NCI-H2196 treated with DMSO at 0.1 percent for 48 hours (cell line): ENCODE measurements around the gene DIAPH2.
"Not testable (repeated sequence)": the region's sequence is repeated elsewhere in the genome, so short reads cannot be mapped to it uniquely, and the experiment has no call there.

Experiments
- DNase-seq: peaks from one replicate; lab custom pipeline; 2025; ENCODE audit not compliant: unreplicated experiment; lab: John Stamatoyannopoulos, UW

DIAPH2 gene

GRCh38 chrX:96820935-96821334, 136.3 kb downstream of the DIAPH2 start:
- DNase-seq, result no peak

GRCh38 chrX:96824166-96824565, 139.5 kb downstream of the DIAPH2 start:
- no peak for DNase-seq

- DNase-seq, result no peak
These were observed 148.7 kb downstream of the DIAPH2 start for GRCh38 chrX:96833333-96833732.

GRCh38 chrX:96834137-96834536, 149.5 kb downstream of the DIAPH2 start:
- DNase-seq, result no peak

GRCh38 chrX:96835660-96836289, 151.1 kb downstream of the DIAPH2 start:
- no peak for DNase-seq

- DNase-seq, result no peak
These were observed 153.2 kb downstream of the DIAPH2 start for GRCh38 chrX:96837808-96838207.

- DNase-seq, result no peak
These were observed 153.9 kb downstream of the DIAPH2 start for GRCh38 chrX:96838537-96838936.

- DNase-seq, result no peak
These were observed 156.7 kb downstream of the DIAPH2 start for GRCh38 chrX:96841325-96841724.

- not testable (repeated sequence) for DNase-seq
These were observed 157.2 kb downstream of the DIAPH2 start for GRCh38 chrX:96841866-96842265.

- no peak for DNase-seq
These were observed 158.9 kb downstream of the DIAPH2 start for GRCh38 chrX:96843566-96843965.

- no peak for DNase-seq
These were observed 162.2 kb downstream of the DIAPH2 start for GRCh38 chrX:96846841-96847240.

- DNase-seq, result not testable (repeated sequence)
These were observed 174.8 kb downstream of the DIAPH2 start for GRCh38 chrX:96859422-96859821.

- DNase-seq, result no peak
These were observed 176.6 kb downstream of the DIAPH2 start for GRCh38 chrX:96861218-96861617.

GRCh38 chrX:96861661-96862060, 177.0 kb downstream of the DIAPH2 start:
- no peak for DNase-seq

GRCh38 chrX:96883608-96884007, 199.0 kb downstream of the DIAPH2 start, which contains the start of gene RPA4:
RPA4 (plus strand) TSS chrX:96883908; CDS start chrX:96884311, 403 bp downstream.
- DNase-seq, result no peak

- no peak for DNase-seq
These were observed 199.4 kb downstream of the DIAPH2 start for GRCh38 chrX:96884027-96884426.

- DNase-seq, result no peak
These were observed 205.1 kb downstream of the DIAPH2 start for GRCh38 chrX:96889726-96890125.

GRCh38 chrX:96906741-96907140, 222.1 kb downstream of the DIAPH2 start:
- no peak for DNase-seq

- no peak for DNase-seq
These were observed 223.1 kb downstream of the DIAPH2 start for GRCh38 chrX:96907516-96908272.

GRCh38 chrX:96909291-96909690, 224.6 kb downstream of the DIAPH2 start:
- DNase-seq, result no peak

GRCh38 chrX:96918864-96919263, 234.2 kb downstream of the DIAPH2 start:
- no peak for DNase-seq

GRCh38 chrX:96919672-96920071, 235.0 kb downstream of the DIAPH2 start:
- no peak for DNase-seq

- no peak for DNase-seq
These were observed 239.9 kb downstream of the DIAPH2 start for GRCh38 chrX:96924581-96924980.
